ACHN (cell line): ENCODE results near the gene XIRP1.
A peak's percentile ranks its signal among the peaks of the same experiment; 100 is the strongest.

ENCODE experiments used
- DNase-seq: peaks from one replicate; pipeline ENCODE4 v3.0.0-alpha.2; 2015
- in situ Hi-C: cut with HindIII; loops from 2 replicates; pipeline ENCODE4 v1.10.0; 2017; ENCODE audit warnings: low sequenced_read_pairs, low pct_ligation_motif_present, low pct_unique_long_range_greater_than_20kb

XIRP1 gene

DNA sequence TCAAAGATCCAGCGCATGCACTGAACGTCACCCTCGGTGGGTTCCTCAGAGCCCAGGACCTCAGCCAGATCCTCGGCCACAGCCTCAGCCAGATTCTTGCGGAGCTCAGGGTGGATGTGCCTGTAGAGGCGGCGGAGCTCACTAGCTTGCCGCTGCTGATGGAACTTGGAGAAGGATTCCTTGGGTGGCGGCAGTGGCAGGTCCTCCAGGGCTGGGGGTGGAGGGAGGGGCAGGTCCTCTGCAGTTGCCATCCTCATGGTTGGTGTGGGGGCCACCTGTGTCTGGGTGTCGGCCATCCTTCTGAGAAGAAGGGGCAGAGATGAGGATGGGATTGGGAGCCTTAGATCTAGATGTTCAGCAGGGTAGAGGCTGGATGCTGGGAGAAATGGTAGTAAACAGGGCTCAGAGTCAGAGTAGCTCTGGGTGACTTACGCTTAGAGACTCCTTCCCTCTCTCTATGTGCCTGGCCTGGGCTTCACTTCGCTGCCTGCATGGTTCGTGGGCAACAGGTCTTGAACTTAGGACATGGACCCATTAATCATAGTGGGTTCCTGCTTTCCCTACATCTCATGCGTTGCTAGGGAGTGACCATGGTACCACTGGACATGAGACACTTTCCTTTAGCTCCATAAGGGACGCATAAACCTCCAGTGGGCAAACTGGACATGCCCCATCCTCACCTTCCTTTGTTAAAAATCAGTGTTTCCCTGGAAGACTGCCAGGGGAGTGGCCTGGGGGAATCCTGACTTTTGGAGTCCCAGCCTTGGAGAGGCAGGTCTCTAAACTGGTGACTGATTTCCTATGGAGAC is 3.0 kb downstream of the XIRP1 start:
- in situ Hi-C loops = no loop called here

DNA sequence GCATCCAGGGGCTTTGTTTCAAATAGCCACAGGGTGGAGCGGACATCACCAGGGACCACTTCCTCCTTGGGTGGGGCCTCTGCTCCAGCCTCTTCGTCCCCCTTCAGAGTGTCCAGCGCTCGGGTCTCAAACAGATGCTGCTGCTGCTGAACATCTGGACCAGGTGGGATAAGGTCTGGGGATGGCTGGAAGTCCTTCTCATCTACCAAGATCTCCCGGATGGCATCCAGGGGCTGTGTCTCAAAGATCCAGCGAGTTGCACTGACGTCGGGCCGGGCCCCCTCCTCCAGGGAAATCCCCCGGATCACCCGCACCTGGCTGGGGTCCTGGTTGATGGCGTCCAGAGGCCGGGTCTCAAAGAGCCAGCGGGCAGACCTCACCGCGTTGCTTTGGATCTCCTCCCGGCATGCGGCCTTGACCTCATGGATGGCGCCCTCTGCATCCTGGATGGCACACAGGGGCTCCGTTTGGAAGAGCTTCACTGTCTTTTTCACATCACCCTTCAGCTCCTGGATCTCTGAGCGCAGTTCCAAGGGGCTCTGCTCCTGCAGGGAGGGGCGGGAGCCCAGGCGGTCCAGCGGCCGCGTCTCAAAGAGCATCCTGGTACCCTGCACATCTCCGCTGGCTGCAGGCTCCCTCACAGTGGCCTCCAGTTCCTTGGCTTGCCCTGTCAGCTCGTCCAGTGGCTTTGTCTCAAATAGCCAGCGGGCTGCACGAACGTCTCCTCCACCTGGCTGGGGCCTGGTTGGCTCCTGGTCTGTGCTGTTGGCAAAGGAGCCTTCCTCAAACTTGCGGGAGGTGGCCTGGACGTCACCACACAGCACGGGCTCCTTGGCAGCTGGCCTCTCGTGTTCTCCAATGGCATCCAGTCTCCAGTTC is 3.9 kb downstream of the XIRP1 start:
- in situ Hi-C loops = no loop called here

More for the DNA sequence above, 3.0 kb downstream of the XIRP1 start:
- DNase-seq = no peak

DNA sequence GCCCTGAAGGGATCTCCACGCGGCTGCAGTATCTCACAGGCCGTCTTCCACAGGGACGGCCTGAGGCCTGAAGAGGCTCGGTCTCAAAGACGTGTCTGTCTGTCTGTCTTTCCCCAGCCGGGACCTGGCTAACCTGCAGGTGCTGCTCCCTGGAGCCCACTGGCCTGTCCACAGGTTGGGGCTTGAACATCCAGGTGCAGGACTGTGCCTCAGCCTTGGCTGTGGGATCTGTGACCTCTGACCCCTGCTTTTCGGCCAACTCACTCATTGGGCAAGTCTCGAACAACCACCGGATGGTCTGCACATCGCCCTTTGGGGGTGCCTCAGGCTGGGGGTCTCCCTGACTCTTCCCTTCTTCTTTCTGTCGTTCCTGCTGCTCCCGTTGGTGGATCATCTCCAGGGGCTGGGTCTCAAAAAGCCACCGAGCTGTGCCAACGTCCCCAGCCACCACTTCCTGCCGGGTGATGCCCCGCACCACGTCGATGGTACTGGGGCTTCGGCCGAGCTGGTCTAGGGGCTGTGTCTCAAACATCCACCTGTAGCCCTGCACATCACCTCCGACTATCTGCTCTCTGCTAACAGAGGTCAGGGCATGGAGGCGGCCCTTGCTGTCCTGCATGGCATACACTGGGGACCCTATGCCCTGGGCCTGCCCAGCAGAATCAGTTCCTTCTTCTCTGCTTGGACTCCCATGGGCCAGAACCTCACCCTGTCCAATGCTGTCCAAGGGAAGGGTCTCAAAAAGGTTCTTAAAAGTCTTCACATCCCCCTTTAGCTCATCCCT is 4.8 kb downstream of the XIRP1 start:
- no peak for DNase-seq
- in situ Hi-C loops = no loop called here

More for the DNA sequence above, 3.9 kb downstream of the XIRP1 start:
- DNase-seq = no peak

GRCh38 chr3:39186692-39187151 is 5.7 kb downstream of the XIRP1 start:
- in situ Hi-C loops = no loop called here
- DNase-seq = no peak

DNA sequence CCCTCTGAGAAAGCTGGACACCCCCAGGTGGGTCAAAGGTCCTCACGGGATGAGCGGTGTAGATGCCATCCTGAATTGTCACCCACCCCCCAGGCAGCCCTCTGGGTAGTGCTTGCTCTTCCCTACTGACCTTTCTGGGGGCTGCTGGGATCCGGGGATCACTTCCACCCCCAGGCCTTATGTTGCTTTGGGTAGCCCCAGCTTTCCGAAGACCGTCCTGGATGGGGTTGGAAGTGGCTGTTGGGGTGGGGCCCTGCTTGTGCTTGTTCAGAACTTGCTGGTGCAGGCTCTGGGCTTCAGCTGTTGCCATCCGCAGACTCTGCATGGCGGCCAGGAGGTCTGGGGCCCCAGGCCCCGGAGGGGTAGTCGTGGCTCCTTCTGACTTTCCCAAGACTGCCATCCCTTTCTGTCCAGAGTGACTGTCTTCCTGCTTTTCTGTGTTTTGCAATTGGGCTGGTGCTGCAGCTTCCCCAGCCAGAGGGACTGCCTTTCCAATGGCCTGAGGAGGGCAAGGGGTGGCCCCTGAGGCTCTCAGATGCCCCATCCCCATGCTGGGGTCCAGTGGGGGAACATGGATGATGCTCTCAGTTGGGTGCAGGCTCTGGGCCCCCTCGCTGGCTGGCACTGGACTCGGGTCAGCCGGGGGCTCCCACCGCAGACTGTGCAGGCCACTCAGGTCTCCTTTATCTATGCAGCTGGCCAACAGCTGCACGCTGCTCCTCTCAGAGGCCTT is 6.3 kb downstream of the XIRP1 start:
- in situ Hi-C loops = no loop called here
- DNase-seq = no peak

DNA sequence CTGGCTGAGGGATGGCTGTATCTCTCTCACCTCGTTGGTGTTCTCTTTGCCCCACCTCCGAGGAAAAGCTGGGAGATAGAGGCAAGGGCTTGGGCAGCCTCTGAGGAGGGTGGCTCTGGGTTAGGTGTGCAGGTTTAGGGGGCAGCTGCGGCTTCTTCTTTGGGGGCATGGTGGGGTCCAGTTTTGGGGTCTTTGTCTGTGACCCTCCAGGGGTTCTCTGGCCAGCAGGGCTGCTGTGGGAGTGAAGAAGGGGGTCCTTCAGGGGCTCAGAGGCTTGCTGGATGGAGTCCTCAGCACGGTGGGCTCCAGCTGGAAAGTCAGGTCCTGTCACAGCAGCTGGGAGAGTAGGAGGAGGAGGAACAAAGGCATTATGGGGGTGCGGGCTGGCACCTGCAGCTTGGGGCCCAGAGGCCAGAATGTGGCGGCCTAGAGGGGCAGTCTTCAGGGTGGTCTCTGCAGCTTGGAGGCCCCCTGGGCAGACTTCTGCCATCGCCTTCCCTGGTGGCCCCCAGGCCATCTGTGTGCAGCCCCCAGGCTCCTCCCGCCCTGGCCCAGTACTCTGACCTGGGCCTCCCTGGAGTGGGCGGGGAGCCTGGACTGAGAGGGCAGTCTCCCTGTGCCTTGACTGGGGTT is 7.0 kb downstream of the XIRP1 start:
- no peak for DNase-seq
- in situ Hi-C loops = no loop called here

GRCh38 chr3:39184968-39185285 is 7.5 kb downstream of the XIRP1 start:
- in situ Hi-C loops = no loop called here
- DNase-seq = no peak

GRCh38 chr3:39184081-39184967 is 8.1 kb downstream of the XIRP1 start:
- in situ Hi-C loops = no loop called here
- DNase-seq = no peak

DNA sequence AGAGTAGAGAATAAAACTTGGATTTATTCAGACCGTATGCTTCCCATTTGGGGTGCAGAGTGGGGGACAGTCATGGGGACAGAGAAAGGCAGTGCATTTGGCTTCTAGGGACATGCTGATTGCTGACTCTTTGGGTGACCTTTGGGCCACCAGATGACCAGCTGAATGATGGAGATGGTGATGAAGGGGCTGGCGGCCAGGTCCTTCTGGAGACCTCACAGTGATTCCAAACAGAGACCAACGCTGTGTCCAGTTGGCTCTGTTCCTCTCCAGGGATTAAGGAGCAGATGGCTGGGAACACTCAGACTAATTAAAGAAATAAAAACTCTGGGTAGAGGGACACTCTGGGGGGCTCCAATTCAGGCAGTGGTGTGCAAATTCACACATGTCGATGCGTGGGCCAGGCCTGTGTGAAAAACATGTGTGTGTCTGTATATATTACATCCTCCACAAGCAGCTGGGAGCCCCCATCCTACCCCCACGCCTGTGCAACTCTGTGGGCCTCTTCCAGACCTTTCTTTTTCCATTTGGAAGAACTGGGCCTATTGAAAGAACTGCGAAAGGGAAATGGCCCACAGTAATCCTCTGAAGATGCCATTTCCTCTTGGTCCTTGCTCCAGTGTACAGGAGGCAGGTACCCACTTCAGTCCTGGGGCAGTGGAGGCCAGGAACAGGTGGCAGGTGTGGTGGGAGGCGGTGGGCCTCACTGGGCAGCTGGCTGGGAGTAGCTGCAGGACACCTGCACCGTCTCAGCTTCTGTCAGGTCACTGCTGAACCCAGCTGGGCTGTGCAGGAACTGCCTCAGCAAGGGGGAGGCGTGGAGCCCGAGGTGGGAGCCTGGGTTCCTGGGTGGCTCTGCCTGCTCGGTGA is 8.9 kb downstream of the XIRP1 start:
- no peak for DNase-seq

DNA sequence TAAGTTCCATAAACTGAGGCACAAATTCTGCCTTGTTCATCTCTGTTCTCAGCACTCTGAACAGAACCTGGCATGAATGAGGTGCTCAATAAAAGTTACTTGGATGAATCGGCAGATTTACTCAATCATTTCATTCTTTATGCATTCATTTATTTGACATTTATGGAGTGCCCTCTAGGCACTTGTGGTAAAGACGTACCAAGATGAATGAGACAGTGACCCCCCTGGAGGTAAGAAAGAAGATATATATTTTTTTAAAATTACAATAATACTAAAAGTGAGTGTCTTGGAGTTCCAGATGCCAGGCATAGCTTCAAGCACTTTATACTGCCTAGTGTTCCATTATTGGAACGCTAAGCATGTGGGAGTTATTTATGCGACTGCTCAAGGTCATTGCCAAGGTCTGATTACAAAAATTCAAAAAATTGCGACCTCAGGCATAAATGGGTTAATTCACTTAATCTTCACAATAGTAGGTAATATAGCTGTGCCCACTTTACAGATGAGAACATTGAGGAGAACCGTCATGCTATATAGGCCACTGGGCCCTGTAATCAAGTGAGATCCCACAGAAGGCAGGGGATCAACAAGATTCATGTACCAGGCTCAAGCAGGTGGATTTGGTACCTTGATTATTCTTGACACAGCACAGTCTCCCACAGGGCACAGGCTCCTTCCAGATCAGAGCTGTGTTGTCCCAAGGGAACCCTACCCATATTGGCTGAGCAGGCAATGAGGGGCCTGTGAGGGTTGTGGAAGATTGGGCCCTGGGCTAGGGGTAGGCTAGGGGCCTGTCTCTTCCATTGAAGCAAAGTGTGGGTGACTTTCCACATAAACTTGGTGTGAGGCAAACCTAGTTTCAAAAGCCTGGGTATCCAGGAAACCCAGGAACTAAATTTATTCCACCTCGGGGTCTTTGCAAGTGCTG is 10.7 kb downstream of the XIRP1 start:
- DNase-seq = no peak
- in situ Hi-C loops = no loop called here

More for the DNA sequence above, 8.9 kb downstream of the XIRP1 start:
- in situ Hi-C loops = no loop called here

- in situ Hi-C loops = no loop called here
- DNase-seq = peak; percentile 77
Observed at GRCh38 chr3:39180546-39181346, 11.6 kb downstream of the XIRP1 start.

GRCh38 chr3:39180183-39180545 is 12.2 kb downstream of the XIRP1 start:
- no peak for DNase-seq
- in situ Hi-C loops = no loop called here

DNA sequence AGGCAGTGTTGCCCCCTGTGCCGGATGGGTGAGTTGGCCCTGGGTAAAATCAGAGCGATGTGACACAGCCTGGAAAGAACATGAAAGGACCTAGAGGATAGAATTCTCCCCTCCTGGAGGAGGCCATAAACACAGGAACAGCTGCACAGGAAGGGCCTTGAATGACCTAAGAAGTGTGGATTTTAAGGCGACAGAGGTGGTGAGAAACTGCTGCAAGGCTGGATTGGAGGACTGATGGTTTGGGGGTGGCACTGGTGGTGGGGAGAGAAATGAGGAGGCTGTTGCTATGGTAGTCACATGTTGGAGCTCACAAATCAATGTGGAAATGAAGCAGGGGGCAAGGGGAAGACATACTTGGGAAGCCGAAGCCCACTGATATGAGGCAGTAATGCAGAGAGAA is 13.8 kb downstream of the XIRP1 start:
- in situ Hi-C loops = no loop called here

DNA sequence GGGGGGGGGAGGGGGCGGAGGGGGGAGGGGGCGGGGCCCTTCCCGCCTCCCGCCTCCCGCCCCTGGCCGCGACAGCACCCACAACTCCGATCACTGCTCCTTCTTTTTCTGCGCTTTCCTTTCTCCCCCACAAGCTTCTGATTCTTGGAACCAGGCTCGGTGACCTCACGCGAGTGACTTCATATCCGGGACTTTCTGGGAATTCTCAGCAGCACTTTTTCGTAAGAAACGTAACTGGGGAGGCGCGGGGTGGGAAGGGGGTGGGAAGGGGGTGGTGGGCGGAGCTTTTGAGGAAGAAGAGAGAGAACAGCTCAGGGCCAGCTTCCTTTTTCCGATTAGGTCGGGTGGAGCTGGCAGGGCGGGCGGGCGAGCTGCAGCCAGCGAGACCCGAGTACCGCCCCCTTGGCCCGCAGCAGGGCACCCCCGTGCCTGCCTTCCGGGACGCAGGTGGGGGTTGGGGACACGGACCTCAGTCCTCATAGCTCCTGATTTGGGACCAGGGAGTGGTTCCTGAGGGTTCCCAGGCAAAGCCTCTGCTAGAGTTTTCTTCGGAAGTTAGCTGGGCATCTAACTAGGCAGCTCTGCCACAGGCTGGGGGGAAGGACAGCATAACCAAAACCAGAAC is 14.6 kb downstream of the XIRP1 start:
- in situ Hi-C loops = no loop called here
- DNase-seq = peak; percentile 87

More for the DNA sequence above, 13.8 kb downstream of the XIRP1 start:
- DNase-seq = no peak
